OCI-LY1 (cell line): ENCODE measurements around the gene C11orf58.

Source experiments
- H2AFZ ChIP-seq: fragments of 200-600 bp; sonication (generic), shearing (Covaris generic); 2 replicates; pipeline ENCODE4 v1.6.0; 2014; ENCODE audit warnings: antibody characterized with exemption, mild to moderate bottlenecking, low read length
- H3F3A ChIP-seq: fragments of 200-600 bp; sonication (generic), shearing (Covaris generic); 2 replicates; pipeline ENCODE4 v1.6.0; 2014; ENCODE audit warnings: mild to moderate bottlenecking, antibody characterized with exemption, low read length, moderate library complexity; ENCODE audit not compliant: insufficient read depth
- H3K27ac ChIP-seq: fragments of 200-600 bp; sonication (generic); 2 replicates; pipeline ENCODE4 v1.5.1; 2014; ENCODE audit warnings: low read length, mixed run types, mild to moderate bottlenecking, low read depth; ENCODE audit not compliant: poor library complexity, severe bottlenecking
- H3K27me3 ChIP-seq: fragments of 200-600 bp; sonication (generic); 2 replicates; pipeline ENCODE4 v1.6.0; 2014; ENCODE audit warnings: antibody characterized with exemption, mild to moderate bottlenecking, low read length, moderate library complexity; ENCODE audit not compliant: insufficient read depth
- H3K36me3 ChIP-seq: fragments of 200-600 bp; sonication (generic); 2 replicates; pipeline ENCODE4 v1.6.1; 2014; ENCODE audit warnings: mild to moderate bottlenecking, antibody characterized with exemption, low read length, moderate library complexity, mixed read lengths; ENCODE audit not compliant: insufficient read depth
- H3K4me1 ChIP-seq: fragments of 200-600 bp; sonication (generic); 2 replicates; pipeline ENCODE4 v1.5.1; 2014; ENCODE audit warnings: mild to moderate bottlenecking, low read length, moderate library complexity; ENCODE audit not compliant: insufficient read depth, severe bottlenecking
- H3K4me2 ChIP-seq: fragments of 200-600 bp; sonication (generic), shearing (Covaris generic); 2 replicates; pipeline ENCODE4 v1.6.1; 2014; ENCODE audit warnings: low read length
- H3K4me3 ChIP-seq: fragments of 200-600 bp; sonication (generic); 2 replicates; pipeline ENCODE4 v1.5.1; 2014; ENCODE audit warnings: low read length, low read depth, mild to moderate bottlenecking, mixed read lengths; ENCODE audit not compliant: poor library complexity, severe bottlenecking
- H3K79me2 ChIP-seq: fragments of 200-600 bp; shearing (Covaris generic); 2 replicates; pipeline ENCODE4 v1.6.1; 2016; ENCODE audit warnings: mixed run types, low read length, mixed read lengths; ENCODE audit not compliant: insufficient read depth
- H3K9ac ChIP-seq: fragments of 200-600 bp; sonication (generic), shearing (Covaris generic); 2 replicates; pipeline ENCODE4 v1.6.1; 2014; ENCODE audit warnings: mild to moderate bottlenecking, low read length, mixed read lengths
- H3K9me2 ChIP-seq: fragments of 200-600 bp; sonication (generic), shearing (Covaris generic); 2 replicates; pipeline ENCODE4 v1.6.1; 2014; ENCODE audit warnings: low read depth, mild to moderate bottlenecking, low read length, mixed read lengths
- H3K9me3 ChIP-seq: fragments of 200-600 bp; shearing (Covaris generic); 2 replicates; pipeline ENCODE4 v1.6.1; 2014; ENCODE audit warnings: low read length, mixed read lengths
- H4K20me1 ChIP-seq: fragments of 200-600 bp; sonication (generic), shearing (Covaris generic); 2 replicates; pipeline ENCODE4 v1.6.0; 2016; ENCODE audit warnings: mild to moderate bottlenecking, low read length; ENCODE audit not compliant: insufficient read depth
- CTCF ChIP-seq: fragments of 200-600 bp; sonication (generic), shearing (Covaris generic); IDR thresholded peaks from 2 replicates; pipeline ENCODE4 v1.5.1; 2017; ENCODE audit warnings: mild to moderate bottlenecking, antibody characterized with exemption, low read length, moderate library complexity, mixed read lengths
- EZH2 ChIP-seq: fragments of 200-600 bp; sonication (generic), shearing (Covaris generic); IDR thresholded peaks from 2 replicates; pipeline ENCODE4 v1.8.0; 2017; ENCODE audit warnings: borderline replicate concordance, mixed run types, mild to moderate bottlenecking, antibody characterized with exemption, low read length, moderate library complexity, mixed read lengths

The C11orf58 gene

GRCh38 chr11:16775614-16776283 lies 37.3 kb downstream of the C11orf58 start:
- Histone ChIP-seq H3F3A (no peaks in the 10 kb centered on the region), H3K36me3 (no peaks in the 10 kb centered on the region), H3K4me2 (no peak overlapping the region), H3K9me3 (no peaks in the 10 kb centered on the region), H3K9ac (no peak overlapping the region), H4K20me1 (no peaks in the 10 kb centered on the region), H3K9me2 (no peaks in the 10 kb centered on the region), H3K4me1 (no peaks in the 10 kb centered on the region), H3K27ac (no peak overlapping the region), H3K4me3 (no peak overlapping the region), H3K27me3 (no peaks in the 10 kb centered on the region), H3K79me2 (no peaks in the 10 kb centered on the region), H2AFZ (no peak overlapping the region)
- TF ChIP-seq EZH2, result no peak
- no peak for TF ChIP-seq CTCF

- H3F3A ChIP-seq, result no peaks in the 10 kb centered on the region
Measured at GRCh38 chr11:16776711-16777612, 38.5 kb downstream of the C11orf58 start.

GRCh38 chr11:16777613-16777975 lies 39.1 kb downstream of the C11orf58 start:
- H3K27me3 ChIP-seq, result no peaks in the 10 kb centered on the region
- H3K4me1 ChIP-seq, result no peaks in the 10 kb centered on the region
- no peaks in the 10 kb centered on the region for H3K36me3 ChIP-seq
- no peak overlapping the region for H3K4me3 ChIP-seq
- no peaks in the 10 kb centered on the region for H3F3A ChIP-seq
- H3K9ac ChIP-seq, result no peak overlapping the region
- TF ChIP-seq EZH2, result no peak
- no peak for TF ChIP-seq CTCF
- no peaks in the 10 kb centered on the region for H3K9me2 ChIP-seq
- H3K4me2 ChIP-seq, result no peak overlapping the region
- H3K9me3 ChIP-seq, result no peaks in the 10 kb centered on the region
- H3K27ac ChIP-seq, result no peak overlapping the region
- H2AFZ ChIP-seq, result no peak overlapping the region
- H4K20me1 ChIP-seq, result no peaks in the 10 kb centered on the region
- H3K79me2 ChIP-seq, result no peaks in the 10 kb centered on the region

More at GRCh38 chr11:16776711-16777612, 38.5 kb downstream of the C11orf58 start:
- Histone ChIP-seq H3K27ac (no peak overlapping the region), H3K4me2 (no peak overlapping the region), H3K36me3 (no peaks in the 10 kb centered on the region), H3K27me3 (no peaks in the 10 kb centered on the region), H3K79me2 (no peaks in the 10 kb centered on the region), H4K20me1 (no peaks in the 10 kb centered on the region), H2AFZ (no peak overlapping the region), H3K9me2 (no peaks in the 10 kb centered on the region), H3K4me3 (no peak overlapping the region), H3K4me1 (no peaks in the 10 kb centered on the region), H3K9me3 (no peaks in the 10 kb centered on the region), H3K9ac (no peak overlapping the region)
- no peak for TF ChIP-seq EZH2
